Astrocyte of the hippocampus (primary cell): ENCODE results near the gene MLH1.
"Not testable (repeated sequence)": the region's sequence is repeated elsewhere in the genome, so short reads cannot be mapped to it uniquely, and the experiment has no call there.

ENCODE experiments used
- DNase-seq: peaks from one replicate; pipeline ENCODE4 v3.0.0; 2011; ENCODE audit warnings: low read depth, low spot score

MLH1 gene

DNA sequence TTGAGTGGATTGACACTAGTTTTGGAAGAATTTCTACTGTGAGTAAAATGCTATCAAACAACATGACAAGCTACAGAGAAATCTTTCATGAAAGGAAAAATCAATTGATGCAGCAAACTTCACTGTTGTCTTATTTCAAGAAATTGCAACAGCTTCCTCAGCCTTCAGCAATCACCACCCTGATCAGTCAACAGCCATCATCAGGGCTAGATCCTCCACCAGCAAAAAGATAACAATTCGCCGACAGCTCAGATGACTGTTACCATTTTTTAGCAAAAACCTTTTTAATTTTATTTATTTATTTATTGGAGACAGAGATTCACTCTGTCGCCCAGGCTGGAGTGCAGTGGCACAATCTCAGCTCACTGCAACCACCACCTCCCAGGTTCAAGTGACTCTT is 44.0 kb downstream of the MLH1 start:
- no peak for DNase-seq

DNA sequence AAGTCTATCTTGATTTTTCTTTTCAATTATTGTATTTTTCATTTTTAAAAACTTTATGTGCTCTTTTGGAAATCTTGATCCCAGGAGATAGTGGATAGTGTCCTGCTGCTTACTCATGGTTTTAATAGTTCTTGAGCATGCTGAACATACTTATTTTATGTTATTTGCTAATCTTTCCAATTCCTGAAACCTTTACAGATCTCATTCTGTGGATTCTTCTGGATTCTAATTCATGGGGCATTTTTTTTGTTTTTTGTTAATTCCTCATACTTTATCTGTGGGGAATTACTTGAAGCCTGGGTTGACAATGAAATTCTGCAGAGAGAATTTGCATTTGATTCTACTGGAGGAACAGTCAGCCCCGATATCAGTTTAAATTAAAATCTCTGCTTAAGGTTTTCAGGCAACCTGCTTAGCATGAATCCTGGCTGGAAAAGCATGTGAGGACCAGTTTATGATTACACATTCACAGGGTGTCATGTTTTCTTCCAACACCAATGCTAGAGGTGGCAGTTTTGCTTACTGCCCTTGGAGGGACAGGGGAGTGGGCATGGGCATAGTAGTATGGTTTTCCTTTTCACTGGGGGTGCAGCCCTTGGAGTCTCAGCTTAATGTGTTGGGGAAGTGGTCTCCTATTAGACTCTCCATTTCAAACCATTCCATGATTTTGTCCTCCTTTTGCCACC is 46.0 kb downstream of the MLH1 start:
- no peak for DNase-seq

DNA sequence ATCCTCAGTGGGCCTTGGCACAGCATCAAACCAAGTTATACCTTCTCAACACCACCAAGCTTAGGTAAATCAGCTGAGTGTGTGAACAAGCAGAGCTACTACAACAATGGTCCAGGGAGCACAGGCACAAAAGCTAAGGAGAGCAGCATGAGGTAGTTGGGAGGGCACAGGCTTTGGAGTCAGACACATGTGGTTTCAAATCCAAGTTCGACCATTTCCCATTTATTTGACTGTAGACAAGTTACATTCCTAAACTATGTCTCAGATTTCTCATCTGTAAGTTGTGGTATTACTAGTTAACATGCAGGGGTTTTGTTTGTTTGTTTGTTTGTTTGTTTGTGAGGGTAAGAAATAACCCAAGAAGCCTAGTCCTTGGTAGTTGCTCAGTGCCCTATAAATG is 46.9 kb downstream of the MLH1 start:
- peak; percentile 48 for DNase-seq

DNA sequence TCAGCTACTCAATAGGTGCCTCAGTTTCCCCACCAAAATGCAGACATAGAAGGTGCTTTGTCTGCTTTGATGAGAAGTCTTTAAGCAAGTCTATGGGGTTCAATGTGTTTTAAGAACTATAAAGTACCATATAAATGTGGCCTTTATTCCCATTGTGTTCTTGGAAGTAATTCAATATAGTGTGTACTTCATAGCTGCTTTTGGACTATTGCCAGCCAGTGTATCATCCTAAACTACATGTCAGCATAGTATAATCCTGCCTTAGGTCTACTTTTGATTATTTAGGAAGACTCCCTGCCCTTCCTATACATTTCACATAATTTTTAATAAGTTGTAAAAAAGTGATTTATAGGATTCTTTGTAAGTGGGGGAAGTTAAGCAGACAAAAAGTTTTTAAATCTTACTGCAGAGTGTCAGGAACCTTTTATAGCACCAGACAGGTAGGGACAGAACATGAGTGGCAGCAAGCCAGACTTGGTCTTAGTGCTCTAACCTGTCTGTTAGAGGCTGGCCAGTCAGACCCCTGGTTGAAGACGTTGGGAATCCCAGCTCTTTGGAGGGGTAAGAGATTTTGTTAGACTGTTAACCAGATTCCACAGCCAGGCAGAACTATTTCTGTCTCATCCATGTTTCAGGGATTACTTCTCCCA is 48.4 kb downstream of the MLH1 start:
- DNase-seq = no peak

DNA sequence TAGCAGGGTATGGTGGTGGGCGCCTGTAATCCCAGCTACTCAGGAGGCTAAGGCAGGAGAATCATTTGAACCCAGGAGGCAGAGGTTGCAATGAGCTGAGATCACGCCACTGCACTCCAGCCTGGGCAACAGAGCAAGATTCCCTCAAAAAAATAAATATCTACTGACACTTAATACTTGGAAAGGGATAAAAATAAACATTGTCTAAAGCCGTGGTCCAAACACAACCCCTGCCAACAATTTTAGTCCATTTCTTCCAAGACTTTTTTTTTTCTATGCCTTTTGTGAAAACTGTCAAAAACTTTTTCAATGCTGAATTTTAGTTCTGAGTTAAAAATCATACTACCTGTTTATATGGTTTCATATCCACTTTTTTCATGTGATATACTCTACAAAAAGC is 49.4 kb downstream of the MLH1 start:
- DNase-seq = not testable (repeated sequence)

DNA sequence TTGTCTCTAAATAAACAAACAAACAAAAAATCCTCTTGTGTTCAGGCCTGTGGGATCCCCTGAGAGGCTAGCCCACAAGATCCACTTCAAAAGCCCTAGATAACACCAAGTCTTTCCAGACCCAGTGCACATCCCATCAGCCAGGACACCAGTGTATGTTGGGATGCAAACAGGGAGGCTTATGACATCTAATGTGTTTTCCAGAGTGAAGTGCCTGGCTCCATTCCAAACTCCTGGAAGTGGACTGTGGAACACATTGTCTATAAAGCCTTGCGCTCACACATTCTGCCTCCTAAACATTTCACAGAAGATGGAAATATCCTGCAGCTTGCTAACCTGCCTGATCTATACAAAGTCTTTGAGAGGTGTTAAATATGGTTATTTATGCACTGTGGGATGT is 57.0 kb downstream of the MLH1 start:
- DNase-seq = no peak

DNA sequence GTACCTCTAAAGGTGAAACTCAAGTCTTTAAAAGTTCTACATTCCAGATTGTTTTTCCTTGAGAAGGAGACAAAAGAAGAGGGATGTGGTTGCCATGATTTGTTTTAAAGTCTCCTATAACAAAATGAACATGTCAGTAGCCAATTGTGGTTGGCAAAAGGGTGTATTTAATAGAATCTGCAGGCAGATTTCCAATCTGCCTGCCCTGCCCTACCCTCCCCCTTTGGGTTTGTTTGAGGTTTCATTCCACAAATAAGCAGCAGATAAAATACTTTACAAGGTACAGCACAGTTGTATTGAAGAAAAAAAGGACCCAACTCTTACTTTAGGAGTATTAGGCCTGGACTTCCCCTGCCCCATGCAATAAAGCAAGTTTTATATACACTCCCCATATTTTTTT is 59.5 kb downstream of the MLH1 start:
- DNase-seq = peak; percentile 79

DNA sequence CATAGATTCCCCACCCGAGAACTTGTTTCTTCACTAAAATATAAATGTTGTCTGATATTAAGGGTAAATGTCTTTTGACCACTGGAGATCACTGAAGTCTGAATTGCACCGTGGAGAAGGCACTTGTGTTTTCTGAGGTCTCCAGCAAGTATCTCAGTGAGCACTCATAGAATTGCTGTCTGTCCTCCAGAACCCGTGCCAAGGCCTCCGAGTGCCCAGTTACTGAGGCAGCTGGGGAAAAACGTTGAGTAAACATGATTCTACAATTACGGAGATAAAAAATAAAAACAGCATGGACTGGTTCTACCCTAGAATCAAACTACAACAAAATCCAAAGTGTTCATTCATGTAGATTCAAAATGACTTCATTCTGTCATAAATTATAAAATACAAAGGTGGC is 60.0 kb downstream of the MLH1 start:
- no peak for DNase-seq

DNA sequence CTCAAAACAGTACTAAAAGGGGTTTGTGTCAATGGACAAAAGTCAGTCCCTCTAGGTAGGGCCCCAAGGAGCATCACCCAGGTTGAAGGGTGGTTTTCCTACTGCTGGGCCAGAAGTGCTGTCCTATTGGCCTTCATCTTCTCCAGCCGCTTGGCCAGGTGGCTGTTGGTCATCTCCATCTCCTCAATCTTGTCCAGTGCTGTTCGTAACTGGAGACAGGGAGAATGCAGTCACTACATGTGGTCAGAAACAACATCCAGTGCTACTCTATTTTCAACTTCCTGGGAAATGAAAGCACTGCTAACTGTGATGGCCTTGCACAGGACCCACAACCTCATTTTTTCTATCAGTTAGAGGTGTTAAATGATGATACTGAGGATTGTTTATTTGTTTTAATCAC is 60.4 kb downstream of the MLH1 start:
- no peak for DNase-seq

DNA sequence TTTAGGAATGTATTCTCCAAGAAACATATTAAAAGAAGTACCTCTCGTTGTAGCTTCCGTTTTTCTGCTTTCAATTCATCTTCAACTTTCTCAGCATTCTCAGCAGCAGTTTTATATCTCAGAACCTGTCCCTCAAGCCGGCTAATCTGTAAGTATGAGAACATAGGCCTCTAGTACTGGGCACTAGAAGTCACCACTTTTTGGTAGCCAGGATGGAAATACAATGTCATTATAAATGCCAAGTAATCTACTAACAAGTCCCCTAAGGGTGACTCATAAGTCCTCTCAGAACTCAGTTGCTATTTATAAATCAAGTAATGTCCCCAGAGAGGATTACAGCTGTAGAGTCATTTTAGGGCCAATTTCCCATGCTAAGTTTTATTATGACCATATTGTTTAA is 61.1 kb downstream of the MLH1 start:
- peak; percentile 60 for DNase-seq

DNA sequence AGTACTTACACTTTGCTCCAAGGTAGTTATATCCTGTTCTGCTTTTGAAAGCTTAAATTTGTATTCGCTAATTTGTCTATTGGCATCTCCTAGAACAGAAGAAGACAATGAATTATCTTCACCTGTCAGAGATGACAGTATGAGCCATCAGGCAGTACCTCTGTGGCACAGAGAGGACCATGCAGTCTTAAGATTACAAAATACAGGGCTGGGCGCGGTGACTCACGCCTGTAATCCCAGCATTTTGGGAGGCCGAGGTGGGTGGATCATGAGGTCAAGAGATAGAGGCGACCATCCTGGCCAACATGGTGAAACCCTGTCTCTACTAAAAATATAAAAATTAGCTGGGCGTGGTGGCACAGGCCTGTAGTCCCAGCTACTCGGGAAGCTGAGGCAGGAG is 61.8 kb downstream of the MLH1 start:
- not testable (repeated sequence) for DNase-seq

DNA sequence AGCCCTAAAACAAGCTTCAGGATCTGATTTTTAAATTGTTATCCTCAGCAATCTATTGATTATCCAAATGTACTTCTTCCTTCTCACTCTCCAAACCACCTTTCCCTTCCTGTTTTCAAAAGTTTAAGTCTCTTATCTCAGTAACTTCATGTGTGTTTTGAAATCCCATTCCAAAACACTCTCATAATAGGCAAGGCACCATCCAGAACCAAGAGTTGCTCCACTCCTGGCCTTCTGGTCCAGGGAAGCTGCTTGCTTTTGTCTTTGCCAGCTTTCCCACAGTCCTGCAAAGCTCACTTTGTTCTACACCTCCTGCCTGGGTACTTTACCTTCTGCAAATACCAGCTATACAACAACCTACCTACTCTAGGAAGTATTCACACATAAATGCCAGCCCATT is 63.5 kb downstream of the MLH1 start:
- no peak for DNase-seq

DNA sequence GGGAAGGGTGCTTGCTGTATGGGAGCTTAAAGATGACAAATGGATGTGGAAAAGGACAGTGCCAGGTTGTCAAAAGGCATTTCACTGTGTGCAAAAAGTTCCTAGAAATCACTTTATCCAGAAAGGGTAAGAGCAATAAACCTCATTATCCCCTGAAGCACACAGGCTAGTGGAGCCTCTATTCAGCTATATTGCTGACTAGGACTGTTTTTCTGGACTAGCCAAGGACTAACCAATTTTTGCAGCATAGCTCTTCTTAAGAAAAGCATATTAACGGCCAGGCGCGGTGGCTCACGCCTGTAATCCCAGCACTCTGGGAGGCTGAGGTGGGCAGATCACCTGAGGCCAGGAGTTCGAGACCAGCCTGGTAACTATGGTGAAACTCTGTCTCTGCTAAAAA is 64.8 kb downstream of the MLH1 start:
- DNase-seq = no peak

DNA sequence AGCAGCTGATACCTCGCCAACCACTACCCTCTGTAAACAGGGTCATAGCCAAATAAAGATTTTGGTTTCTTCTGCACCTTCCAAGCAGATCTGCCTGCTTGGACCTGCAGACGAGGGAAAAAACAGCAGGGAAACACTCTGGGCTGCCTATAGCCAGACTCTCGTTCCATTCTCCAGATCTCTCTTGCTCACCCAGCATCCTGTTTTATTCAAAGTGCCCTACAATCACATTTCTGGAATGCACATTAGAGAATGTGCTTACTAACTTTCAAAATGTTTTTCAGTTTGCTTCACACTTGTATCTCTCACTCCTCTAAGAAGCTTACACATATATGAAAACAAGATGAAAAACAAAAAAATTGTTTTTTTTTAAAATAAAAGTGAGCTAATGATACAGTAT is 71.4 kb downstream of the MLH1 start:
- peak; percentile 36 for DNase-seq

DNA sequence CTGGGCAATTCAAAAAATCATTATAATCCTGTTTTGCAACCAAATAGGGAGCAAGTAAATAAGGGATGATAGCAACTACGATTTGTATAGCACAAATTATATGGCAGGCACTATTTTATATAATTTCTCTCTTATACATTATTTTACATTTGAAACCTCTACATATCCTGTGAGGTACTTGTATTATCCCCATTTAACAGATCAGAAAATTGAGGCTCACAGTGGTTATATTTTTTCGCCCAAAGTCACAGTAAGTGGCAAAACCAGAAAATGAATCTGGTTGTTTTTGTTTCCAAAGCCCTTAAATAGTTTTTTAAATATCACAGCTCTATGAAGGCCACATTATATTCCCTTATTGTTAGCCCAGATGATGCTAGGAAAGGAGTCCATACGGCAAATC is 74.3 kb downstream of the MLH1 start:
- DNase-seq = no peak

DNA sequence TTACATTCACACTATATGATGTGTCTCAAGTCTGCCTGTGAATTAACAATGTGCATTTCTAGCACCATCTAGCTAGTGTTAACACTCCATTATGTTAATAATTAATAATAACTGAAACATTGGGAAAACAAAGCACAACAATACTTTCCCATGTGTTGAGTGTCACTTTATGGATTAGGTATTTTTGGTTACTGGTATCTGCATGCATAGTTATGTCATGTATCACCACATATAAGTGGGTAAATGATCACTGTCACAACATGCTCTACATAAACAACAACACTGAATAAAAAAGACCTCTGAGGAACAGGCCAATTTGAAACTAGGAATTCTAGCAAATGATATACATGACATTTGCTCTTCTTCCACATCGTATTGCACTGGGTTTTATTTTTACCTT is 74.7 kb downstream of the MLH1 start:
- DNase-seq = no peak

DNA sequence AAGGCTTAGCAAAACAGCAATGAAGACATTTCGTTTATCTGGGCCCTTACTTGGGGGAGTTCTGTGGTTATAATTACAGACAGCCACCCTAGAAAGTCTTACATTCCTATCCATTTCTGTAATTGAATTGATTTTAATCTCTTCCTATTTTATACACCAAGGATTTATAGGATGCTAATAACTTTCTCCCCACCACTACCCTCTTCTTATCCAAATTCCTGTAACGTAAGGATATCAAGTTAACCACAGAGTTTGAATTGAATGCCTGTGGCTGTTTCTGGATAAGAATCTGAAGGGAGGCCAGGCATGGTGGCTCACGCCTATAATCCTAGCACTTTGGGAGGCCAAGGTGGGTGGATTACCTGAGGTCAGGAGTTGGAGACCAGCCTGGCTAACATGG is 78.6 kb downstream of the MLH1 start:
- DNase-seq = peak; percentile 62

DNA sequence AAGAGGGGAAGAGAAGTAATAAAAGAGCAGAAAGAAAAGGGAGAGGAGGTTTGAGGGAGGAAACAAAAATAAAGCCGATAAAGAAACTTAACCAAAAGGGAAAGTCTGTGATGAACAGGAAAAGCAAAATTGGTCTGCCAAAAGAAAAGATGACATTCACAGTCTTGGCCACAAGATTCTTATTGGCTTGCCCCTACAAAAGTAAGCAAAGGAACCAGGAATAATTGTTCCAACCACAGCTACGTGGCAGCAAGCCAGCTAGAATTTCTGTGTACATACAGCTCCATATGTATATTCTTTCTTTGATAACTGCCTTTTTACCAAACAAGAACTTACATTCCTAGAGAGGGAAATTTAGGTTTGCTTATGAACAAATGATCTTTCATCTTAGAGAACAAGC is 79.6 kb downstream of the MLH1 start:
- peak; percentile 89 for DNase-seq

DNA sequence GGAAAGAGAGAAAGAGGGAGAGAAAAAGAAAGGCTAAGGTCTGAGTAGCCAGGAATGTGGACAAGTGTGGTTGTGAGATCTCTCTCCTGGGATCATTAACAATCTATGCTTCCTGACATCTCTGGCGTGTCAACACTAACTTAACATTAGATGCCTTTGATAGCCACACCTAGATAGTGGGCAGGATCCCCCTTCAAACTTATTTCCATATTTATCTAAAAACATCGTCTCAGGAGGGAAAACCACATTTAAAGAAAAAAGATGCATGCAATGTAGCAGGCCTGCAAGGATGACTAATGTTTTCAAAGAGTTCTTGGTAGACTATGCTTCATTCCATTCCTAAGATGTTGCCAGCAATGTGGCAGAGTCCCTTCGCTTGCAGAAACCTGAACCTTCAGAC is 80.9 kb downstream of the MLH1 start:
- DNase-seq = peak; percentile 87

DNA sequence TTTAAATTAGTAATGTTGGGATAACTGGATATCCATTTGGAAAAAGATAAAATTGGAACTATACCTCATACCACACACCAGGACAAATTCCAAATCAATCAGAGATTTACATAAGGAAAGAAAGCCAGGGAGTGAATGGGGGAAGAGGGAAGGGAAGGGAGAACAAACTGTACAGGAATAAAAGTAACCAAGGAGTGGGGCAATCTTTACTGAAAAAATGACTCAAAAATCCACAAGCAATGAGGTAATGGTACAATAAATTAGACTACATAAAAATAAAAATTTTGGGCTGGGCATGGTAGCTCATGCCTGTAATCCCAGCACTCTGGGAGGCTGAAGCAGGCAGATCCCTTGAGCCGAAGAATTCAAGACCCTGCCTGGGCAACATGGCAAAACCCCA is 82.6 kb downstream of the MLH1 start:
- no peak for DNase-seq

DNA sequence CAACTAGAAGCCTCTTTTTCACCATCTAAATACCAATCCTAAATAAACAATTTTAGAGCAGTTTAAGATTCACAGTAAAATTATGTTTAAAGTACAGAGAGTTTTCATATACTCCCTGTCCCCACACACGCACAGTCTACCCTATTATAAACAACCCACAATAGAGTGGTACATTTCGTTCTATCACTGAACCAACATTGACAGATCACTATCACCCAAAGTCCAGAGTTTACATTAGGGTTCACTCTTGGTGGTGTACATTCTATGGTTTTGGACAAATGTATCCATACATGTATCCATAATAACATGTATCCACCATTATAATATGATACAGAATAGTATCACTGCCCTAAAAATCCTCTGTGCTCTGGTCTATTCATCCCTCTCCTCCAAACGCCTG is 89.0 kb downstream of the MLH1 start:
- DNase-seq = no peak

DNA sequence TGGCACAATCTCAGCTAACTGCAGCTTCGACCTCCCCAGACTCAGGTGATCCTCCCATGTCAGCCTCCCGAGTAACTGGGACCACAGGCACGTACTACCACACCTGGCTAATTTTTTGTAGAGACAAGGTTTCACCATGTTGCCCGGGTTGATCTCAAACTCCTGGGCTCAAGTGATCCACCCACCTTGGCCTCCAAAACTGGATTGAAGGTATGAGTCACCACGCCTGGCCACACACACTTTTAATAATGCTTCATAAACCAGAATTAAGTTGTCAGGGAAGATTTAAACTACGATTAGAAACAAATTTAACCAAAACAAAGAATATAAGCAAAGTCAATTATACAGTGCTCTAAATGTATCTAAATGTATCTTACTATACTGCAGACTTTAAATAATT is 93.6 kb downstream of the MLH1 start:
- no peak for DNase-seq

DNA sequence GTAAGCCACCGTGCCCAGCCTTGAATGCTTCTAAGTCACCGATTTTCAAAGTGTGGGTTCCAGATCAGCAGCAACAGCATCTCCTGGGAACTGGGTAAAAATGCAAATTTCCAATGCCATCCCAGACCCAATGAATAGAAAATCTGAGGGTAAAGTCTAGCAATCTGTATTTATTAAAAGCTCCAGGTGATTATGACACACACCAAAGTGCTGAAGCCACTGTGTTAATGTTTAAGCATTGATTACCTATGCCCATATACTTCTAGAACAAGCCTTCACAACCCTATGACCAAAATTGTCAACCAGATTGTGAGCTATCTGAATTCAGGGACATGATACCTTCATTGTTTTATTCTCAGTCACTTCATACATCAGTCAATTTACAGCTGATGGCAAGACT is 94.6 kb downstream of the MLH1 start:
- DNase-seq = no peak

DNA sequence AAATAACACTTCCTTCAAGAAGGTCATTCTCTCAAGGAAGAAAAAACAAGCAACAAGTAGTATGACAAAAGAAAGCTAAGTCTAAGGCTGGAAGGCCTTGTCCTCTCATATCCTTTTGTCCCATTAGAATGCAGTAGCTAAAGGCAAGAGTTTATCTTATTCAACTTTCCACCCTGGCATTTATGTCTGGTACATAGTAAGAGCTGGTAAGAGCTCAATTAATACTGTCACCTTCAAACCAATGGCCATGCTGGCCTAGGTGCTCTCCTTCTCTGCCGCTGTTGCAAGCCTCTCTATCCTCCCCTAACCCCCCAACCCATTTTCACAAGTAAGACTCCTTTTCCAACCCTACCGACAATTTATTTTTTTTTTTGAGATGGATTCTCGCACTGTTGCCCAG is 99.2 kb downstream of the MLH1 start:
- no peak for DNase-seq
